ENCODE data around the gene KRT74. TPM values are rescaled to one million over a fixed set of nuclear protein-coding genes. Genes with fewer than 3 reads are reported as not detected.

KRT74 gene
- total and polyA plus RNA-seq, 2 of the 8 experiments (the other 6 are each of a cell fraction or from before 2014, with no cell fraction given), result not detected

- TF ChIP-seq CHD7 (IDR thresholded peaks at IDR 0.05; ENCODE audit: insufficient replicate concordance, low read length), result no peak
- TF ChIP-seq CEBPB (IDR thresholded peaks at IDR 0.05; ENCODE audit: low read depth, low read length), result no peak
- TF ChIP-seq SIX5 (IDR thresholded peaks at IDR 0.05; ENCODE audit: low read depth, low read length), result no peak
- TF ChIP-seq HDAC6 (IDR thresholded peaks at IDR 0.05; ENCODE audit: low read depth, low read length), result no peak
- no peak for TF ChIP-seq HDAC2 (IDR thresholded peaks at IDR 0.05; ENCODE audit: borderline replicate concordance in 1 of 2, low read depth in 2 of 2, low read length in 2 of 2)
- no peak for TF ChIP-seq POLR2AphosphoS5 (IDR thresholded peaks at IDR 0.05; ENCODE audit: low read depth, low read length)
- no peak for TF ChIP-seq BRCA1 (IDR thresholded peaks at IDR 0.05; ENCODE audit: low read depth, low read length)
- no peak for TF ChIP-seq SP2 (IDR thresholded peaks at IDR 0.05; ENCODE audit: low read length)
- TF ChIP-seq MAFK (IDR thresholded peaks at IDR 0.05; ENCODE audit: low read depth, low read length), result no peak
- no peak for TF ChIP-seq RBBP5 (IDR thresholded peaks at IDR 0.05; ENCODE audit: borderline replicate concordance, low read depth, low read length)
- no peak for TF ChIP-seq ZNF274 (IDR thresholded peaks at IDR 0.05; ENCODE audit: borderline replicate concordance, extremely low read depth, low read length)
These were observed 5.5 kb downstream of the KRT74 start (continued) for GRCh38 chr12:52568111-52568510.
